Right renal pelvis (tissue), 4 donors: Measurements from ENCODE around the gene C14orf39. TPM values are rescaled to one million over a fixed set of nuclear protein-coding genes. Genes with fewer than 3 reads are reported as not detected.

ENCODE experiments used
- DNase-seq, 4 donors: peaks; one replicate each; pipeline ENCODE4 v3.0.0-alpha.2; 2013; ENCODE audit warnings: low read depth in 4 of 4, low spot score in 3 of 4, missing footprints in 1 of 4
- polyA plus RNA-seq, 4 donors: library from polyadenylated mRNA; unstranded; fragments of 120-200 nt; gene quantifications; one replicate each; pipeline ENCODE4 v1.2.1, GENCODE V29; 2013; ENCODE audit not compliant: insufficient read length in 4 of 4

C14orf39 gene
- polyA plus RNA-seq: 1 to 10 TPM in 1 of 4 donors, under 1 TPM in 3; 0.26 to 1.0 (median 0.38) TPM

- peak in 2 of 4 donors; percentile 41 to 46 for DNase-seq
These were observed at the start of gene C14orf39 for GRCh38 chr14:60485598-60486251. Gene C14orf39 (minus strand): TSS chr14:60486063. CDS start chr14:60485078, 985 bp downstream.

- no peak for DNase-seq
These were observed 46.6 kb upstream of the C14orf39 start for GRCh38 chr14:60532442-60532841.

GRCh38 chr14:60515511-60516289, 29.8 kb upstream of the C14orf39 start:
- no peak for DNase-seq

GRCh38 chr14:60514741-60515491, 29.1 kb upstream of the C14orf39 start:
- no peak for DNase-seq

- DNase-seq: no peak
These were observed 28.5 kb upstream of the C14orf39 start for GRCh38 chr14:60514378-60514740.

GRCh38 chr14:60512973-60513571, 27.2 kb upstream of the C14orf39 start:
- no peak for DNase-seq

- DNase-seq: no peak
These were observed 26.3 kb upstream of the C14orf39 start for GRCh38 chr14:60512126-60512525.

GRCh38 chr14:60510951-60511599, 25.2 kb upstream of the C14orf39 start:
- DNase-seq: no peak

GRCh38 chr14:60510254-60510950, 24.5 kb upstream of the C14orf39 start:
- no peak for DNase-seq

GRCh38 chr14:60509438-60510253, 23.8 kb upstream of the C14orf39 start:
- DNase-seq: no peak

- no peak for DNase-seq
These were observed 23.0 kb upstream of the C14orf39 start, which contains the start of gene SIX6 for GRCh38 chr14:60508707-60509437. Gene SIX6 (plus strand): TSS chr14:60509146. CDS start chr14:60509399, 253 bp downstream.

GRCh38 chr14:60508363-60508706, 22.5 kb upstream of the C14orf39 start:
- no peak for DNase-seq

- DNase-seq: no peak
These were observed 21.3 kb upstream of the C14orf39 start for GRCh38 chr14:60506985-60507829.

GRCh38 chr14:60506462-60506984, 20.7 kb upstream of the C14orf39 start:
- DNase-seq: no peak

GRCh38 chr14:60506010-60506409, 20.1 kb upstream of the C14orf39 start:
- no peak for DNase-seq

- DNase-seq: no peak
These were observed 19.6 kb upstream of the C14orf39 start for GRCh38 chr14:60505448-60505847.

GRCh38 chr14:60502541-60502940, 16.7 kb upstream of the C14orf39 start:
- DNase-seq: no peak
